Bronchial epithelial cell (primary cell): ENCODE results near the gene DOHH. TPM values are rescaled to one million over a fixed set of nuclear protein-coding genes. Genes with fewer than 3 reads are reported as not detected.
"Not testable (repeated sequence)": the region's sequence is repeated elsewhere in the genome, so short reads cannot be mapped to it uniquely, and the experiment has no call there.

Source experiments
- DNase-seq: peaks from one replicate; pipeline ENCODE4 v3.0.0-alpha.2; 2010; ENCODE audit warnings: low read depth
- FAIRE-seq: peaks from 2 replicates; lab custom pipeline; 2011; peaks lifted over from hg19 to GRCh38; lab: Jason Lieb, UNC
- H3K27me3 ChIP-seq: 2 replicates; pipeline ENCODE4 v1.5.1; 2011; ENCODE audit warnings: low read length; ENCODE audit not compliant: control insufficient read depth, insufficient read depth
- H3K36me3 ChIP-seq: 2 replicates; pipeline ENCODE4 v1.5.1; 2011; ENCODE audit warnings: low read length; ENCODE audit not compliant: control insufficient read depth, insufficient read depth
- H3K4me3 ChIP-seq: 2 replicates; pipeline ENCODE4 v1.5.1; 2011; ENCODE audit warnings: mild to moderate bottlenecking, low read depth, low read length, control low read depth
- CTCF ChIP-seq: IDR thresholded peaks from 2 replicates; pipeline ENCODE4 v1.5.1; 2011; ENCODE audit warnings: mild to moderate bottlenecking, moderate library complexity, low read length, control low read depth, inconsistent platforms; ENCODE audit not compliant: insufficient read depth, severe bottlenecking
- total RNA-seq: library from RNA; depleted of rRNA; stranded (reverse); fragments of >200 nt; gene quantifications from 2 replicates; pipeline ENCODE4 v1.2.1, GENCODE V29; 2014

The DOHH gene
- total RNA-seq, 1 donor from 2014 or later: 17.1 TPM

DNA sequence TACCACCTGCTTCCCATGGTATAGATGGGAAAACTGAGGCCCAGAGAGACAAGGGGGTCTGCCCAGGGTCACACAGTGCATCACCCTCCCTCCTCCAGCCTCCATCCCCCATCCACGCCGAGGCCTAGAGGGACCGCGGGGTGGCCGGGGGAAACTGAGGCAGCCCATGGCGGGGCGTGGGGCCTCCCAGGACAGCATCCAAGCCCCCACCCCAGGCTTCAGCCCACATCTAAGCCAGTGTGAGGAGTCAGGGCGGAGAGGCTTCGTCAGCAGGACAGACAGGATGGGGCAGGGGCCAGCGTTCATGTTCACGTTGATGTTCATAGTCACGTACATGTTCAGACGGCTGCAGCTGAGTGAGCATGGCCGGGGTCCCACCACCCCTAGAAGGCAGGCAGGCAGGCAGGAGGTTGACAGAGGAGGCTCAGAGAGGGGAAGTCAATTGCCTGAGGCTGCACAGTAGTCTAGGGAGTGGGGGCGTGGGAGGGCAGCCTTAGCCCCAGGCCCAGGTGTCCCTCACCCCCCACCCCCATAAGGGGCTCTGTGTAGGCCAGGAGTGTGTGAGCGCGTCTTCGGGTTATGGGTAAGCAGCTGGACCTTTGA lies 43.4 kb downstream of the DOHH start:
- no peak overlapping the region for H3K4me3 ChIP-seq
- FAIRE-seq (no peak), DNase-seq (no peak)
- H3K27me3 ChIP-seq: no peaks in the 10 kb centered on the region
- no peak for TF ChIP-seq CTCF
- H3K36me3 ChIP-seq: peaks cover 36% of the 10 kb centered on the region

DNA sequence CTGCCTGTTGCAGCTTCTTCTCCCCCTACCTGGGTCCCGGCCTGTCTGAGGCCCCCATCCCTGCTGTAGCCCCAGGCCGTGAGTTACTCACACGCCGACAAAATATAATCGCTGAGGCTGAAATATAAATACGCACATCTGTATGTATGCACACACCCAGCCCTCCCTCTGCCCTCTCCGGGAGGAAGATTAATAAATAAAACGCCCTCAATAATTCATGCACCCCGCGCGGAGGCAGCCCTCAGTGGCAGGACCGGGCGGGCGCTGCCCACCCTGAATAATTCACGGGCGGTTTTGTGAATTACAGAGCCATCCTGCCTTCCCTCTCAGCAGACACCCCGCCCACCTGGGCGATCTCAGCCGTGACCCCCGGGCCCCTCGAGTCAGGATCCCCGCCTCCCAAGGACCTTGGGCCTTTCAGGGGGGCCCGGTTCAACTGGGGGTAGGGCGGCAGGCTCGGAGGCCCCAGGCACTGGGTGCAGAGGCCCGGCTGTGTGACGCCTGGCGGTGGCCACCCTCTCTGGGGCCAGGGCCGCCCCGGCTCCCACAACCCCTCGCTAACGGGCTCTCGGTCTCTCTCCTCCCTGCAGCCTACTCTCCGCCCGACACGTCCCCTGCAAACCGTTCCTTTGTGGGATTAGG lies 44.4 kb downstream of the DOHH start:
- FAIRE-seq (no peak), DNase-seq (no peak)
- Histone ChIP-seq H3K27me3 (no peaks in the 10 kb centered on the region), H3K36me3 (peaks cover 37% of the 10 kb centered on the region), H3K4me3 (no peak overlapping the region)
- no peak for TF ChIP-seq CTCF

GRCh38 chr19:3455393-3455955 lies 45.0 kb downstream of the DOHH start:
- FAIRE-seq (peak; percentile 52), DNase-seq (no peak)
- TF ChIP-seq CTCF: no peak
- Histone ChIP-seq H3K36me3 (peaks cover 38% of the 10 kb centered on the region), H3K27me3 (no peaks in the 10 kb centered on the region), H3K4me3 (no peak overlapping the region)

GRCh38 chr19:3454656-3455392 lies 45.6 kb downstream of the DOHH start:
- H3K27me3 ChIP-seq: no peaks in the 10 kb centered on the region
- H3K4me3 ChIP-seq: no peak overlapping the region
- no peak for TF ChIP-seq CTCF
- no peak for DNase-seq
- no peak for FAIRE-seq
- peaks cover 36% of the 10 kb centered on the region for H3K36me3 ChIP-seq

- Histone ChIP-seq H3K36me3 (peaks cover 38% of the 10 kb centered on the region), H3K27me3 (no peaks in the 10 kb centered on the region), H3K4me3 (no peak overlapping the region)
- FAIRE-seq (no peak), DNase-seq (no peak)
- no peak for TF ChIP-seq CTCF
These were observed 46.6 kb downstream of the DOHH start for GRCh38 chr19:3453840-3454239.

- not testable (repeated sequence) for H3K27me3 ChIP-seq, FAIRE-seq, DNase-seq, H3K4me3 ChIP-seq
- peaks cover 43% of the 10 kb centered on the region for H3K36me3 ChIP-seq
These were observed 47.6 kb downstream of the DOHH start for GRCh38 chr19:3452942-3453214.
